GM20431 (cell line): ENCODE results near the gene FRMPD2.
"Not testable (repeated sequence)": the region's sequence is repeated elsewhere in the genome, so short reads cannot be mapped to it uniquely, and the experiment has no call there.

Experiments used
- in situ Hi-C: fragments of 300-500 bp; cut with MseI, MboI; formaldehyde crosslinking; loops from one replicate; pipeline ENCODE4 v1.15.0; 2020; ENCODE audit warnings: low sequenced_read_pairs; ENCODE audit not compliant: unreplicated experiment

Gene FRMPD2

GRCh38 chr10:48289501-48290238, 15.2 kb upstream of the FRMPD2 start:
- in situ Hi-C loops = no loop called here

GRCh38 chr10:48288661-48289060, 14.2 kb upstream of the FRMPD2 start:
- in situ Hi-C loops = no loop called here

- in situ Hi-C loops = no loop called here
Observed at GRCh38 chr10:48287417-48288391, 13.2 kb upstream of the FRMPD2 start.

DNA sequence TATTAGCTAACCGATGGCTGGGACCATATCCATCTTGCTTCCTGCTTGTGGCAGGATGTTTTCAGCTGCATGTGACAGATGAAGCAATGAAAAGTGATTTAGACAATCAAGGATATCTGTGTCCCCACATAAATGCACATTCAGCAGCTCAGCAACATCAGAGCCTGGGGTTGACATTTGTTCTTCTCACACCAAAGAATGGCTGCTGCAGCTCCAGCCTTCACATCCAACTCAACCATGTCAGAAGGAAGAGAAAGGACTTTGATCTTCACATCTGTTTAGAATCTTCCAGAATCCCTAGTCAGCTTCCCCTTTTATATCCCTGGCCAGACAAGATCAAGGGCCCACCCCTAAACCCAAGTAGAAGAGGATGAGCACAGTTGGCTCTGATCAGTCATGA, 11.9 kb upstream of the FRMPD2 start:
- in situ Hi-C loops = no loop called here

DNA sequence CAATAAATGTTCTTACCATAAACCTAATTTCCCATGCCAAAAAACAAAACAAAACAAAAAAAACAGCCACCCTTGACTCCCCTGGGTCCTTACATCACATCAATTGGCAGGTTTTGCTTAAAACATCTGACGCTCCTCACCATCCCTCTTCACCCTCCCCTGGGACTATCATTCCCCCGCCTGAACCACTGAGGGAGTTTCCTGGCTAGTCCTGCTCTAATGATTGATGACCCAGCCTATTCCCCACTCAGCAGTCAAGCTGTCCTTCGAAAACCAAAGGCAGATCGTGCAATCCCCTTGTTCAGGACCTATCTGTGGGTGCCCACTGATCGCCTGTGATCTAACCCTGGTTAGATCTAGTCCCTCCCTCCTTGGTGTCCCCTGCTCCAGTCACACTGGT, 11.2 kb upstream of the FRMPD2 start:
- in situ Hi-C loops = no loop called here

DNA sequence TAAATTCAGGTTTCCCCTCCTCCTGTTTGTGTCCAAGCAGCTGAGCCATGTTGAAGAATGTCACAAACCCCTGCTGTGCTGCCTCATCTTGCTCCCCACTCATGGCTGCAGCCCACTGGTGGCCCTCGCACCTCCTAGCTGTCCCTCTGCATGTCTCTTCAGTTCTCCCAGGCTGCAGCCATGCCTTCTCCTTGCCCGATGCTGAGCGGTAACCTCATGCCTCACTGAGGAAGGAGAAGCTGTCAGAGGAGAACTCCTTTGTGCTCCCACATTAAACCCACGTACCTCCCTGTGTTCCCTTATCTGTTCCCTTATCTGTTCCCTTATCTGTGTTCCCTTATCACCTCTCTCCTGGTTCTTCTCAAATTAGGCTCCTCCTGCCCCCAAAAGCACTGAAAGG, 10.3 kb upstream of the FRMPD2 start:
- in situ Hi-C loops = no loop called here

GRCh38 chr10:48284002-48284546, 9.6 kb upstream of the FRMPD2 start:
- in situ Hi-C loops = no loop called here

- in situ Hi-C loops = no loop called here
Observed at GRCh38 chr10:48282829-48283228, 8.3 kb upstream of the FRMPD2 start.

GRCh38 chr10:48281697-48282096, 7.2 kb upstream of the FRMPD2 start:
- in situ Hi-C loops = not testable (repeated sequence)

GRCh38 chr10:48279081-48279751, 4.7 kb upstream of the FRMPD2 start:
- in situ Hi-C loops = no loop called here

DNA sequence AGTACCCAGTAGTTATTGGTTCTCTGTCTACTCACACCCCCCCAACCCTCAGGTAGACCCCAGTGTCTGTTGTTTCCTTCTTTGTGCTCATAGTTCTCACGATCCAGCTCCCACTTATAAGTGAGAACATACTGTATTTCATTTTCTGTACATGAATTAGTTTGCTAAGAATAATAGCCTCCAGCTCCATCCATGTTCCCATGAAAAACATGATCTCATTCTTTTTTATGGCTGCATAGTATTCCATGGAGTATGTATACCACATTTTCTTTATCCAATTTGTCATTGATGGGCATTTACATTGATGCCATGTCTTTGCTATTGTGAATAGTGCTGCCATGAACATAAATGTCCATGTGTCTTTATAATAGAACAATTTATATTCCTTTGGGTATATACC, 2.6 kb upstream of the FRMPD2 start:
- in situ Hi-C loops = no loop called here

DNA sequence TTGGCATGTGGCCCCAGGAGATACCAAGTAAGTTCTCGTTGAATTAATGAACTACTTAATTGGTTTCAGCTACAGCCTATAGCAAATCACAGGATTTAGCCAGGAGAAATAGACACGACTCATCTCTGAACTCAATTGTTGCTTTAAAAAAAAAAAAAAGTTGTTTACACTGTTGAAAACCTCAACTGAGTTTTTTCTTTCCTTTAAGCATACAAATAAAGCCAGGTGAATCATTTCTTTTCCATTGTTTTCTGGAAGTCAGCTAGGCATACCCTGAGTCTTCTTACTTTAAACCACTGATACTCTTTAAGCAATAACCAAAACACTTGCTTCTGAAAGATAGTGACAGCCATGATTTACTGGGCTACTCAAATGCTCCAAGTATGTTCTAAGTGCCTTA, 755 bp downstream of the FRMPD2 start:
- in situ Hi-C loops = no loop called here

- in situ Hi-C loops = no loop called here
Observed at GRCh38 chr10:48272682-48273081, 1.8 kb downstream of the FRMPD2 start.

DNA sequence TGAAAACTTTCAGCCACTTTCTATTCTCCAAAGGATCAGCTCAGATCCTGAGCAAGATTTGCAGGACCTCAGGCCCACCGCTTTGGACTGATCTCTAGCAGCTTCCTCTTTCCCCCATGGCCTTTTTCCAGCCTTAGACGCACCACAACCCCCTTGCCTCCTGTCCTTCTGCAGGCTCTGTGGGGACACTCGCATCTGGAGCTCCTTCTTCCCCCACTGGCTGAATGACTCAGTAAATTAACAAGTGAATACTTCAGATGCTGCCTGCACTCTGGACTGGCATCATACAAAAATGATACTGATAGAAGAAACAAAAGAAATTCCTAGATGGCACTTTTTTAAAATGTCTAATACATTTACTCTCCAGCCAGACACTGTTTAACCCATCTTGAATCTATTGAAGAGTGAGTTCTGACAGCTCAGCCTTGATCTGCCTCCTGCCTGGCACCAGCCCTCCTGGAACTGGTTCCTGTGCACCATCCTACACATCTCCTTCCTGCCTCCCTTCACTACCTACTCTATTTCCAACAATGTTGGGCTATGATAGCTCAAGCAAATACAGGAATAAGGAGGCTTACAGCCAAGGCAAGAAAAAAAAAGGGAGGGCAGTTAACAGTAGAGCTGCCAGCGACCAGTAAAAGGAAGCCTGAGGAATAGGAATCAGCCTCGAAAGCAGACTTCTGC, 3.3 kb downstream of the FRMPD2 start:
- in situ Hi-C loops = no loop called here

- in situ Hi-C loops = no loop called here
Observed at GRCh38 chr10:48266528-48266927, 8.0 kb downstream of the FRMPD2 start.

GRCh38 chr10:48258105-48258504, 16.4 kb downstream of the FRMPD2 start:
- in situ Hi-C loops = no loop called here

DNA sequence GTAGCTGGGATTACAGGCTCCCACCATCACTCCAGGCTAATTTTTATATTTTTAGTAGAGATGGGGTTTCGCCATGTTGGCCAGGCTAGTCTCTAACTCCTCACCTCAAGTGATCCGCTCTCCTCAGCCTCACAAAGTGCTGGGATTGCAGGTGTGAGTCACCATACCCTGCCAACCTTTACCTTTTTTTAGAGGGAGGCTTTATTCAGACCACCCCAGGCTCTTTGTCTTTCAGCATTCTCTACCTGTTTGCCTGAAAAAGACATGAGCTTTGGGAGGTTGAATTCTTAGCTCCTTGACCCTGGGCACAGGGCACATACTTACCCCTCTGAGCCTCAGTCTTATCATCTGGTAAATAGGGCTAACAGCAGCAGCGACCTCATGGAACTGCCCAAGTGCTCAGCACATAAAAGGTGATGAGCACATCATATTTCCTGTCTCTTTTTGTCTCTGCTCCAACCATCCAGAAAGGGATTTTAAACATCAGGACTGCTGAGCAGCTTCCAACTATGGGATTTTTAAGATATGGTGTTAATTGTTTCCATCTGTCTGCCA, 17.0 kb downstream of the FRMPD2 start:
- in situ Hi-C loops = no loop called here

DNA sequence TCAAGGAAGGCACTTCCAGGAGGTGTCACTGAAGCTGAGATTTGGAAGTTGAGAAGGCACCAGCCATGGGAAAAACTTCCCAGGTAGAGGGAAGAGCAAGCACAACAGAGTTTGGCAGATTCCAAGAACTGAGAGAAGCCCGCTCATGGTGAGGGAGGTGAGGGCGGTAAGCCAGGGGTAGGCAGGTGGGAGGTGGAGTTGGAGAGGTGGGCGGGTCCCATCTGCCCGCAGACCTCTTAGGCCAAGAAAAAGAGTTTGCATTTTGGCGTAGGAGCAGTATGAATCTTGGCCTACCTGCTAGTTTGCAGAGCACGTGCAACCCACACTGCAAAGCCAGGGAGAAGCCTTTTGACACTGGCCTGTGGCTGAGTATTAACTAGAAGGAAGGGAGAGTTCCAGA, 18.8 kb downstream of the FRMPD2 start:
- in situ Hi-C loops = no loop called here

- in situ Hi-C loops = no loop called here
Observed at GRCh38 chr10:48254750-48255512, 19.6 kb downstream of the FRMPD2 start.
